Neural cell (in vitro differentiated cells): ENCODE data around the gene CTNNBL1. TPM values are rescaled to one million over a fixed set of nuclear protein-coding genes. Genes with fewer than 3 reads are reported as not detected.

Source experiments
- H2AFZ ChIP-seq: fragments of 200-600, 300-800 bp; sonication (generic), shearing (Covaris generic); 2 replicates; pipeline ENCODE4 v1.6.0; 2014; ENCODE audit warnings: low read depth, mild to moderate bottlenecking, antibody characterized with exemption, low read length, moderate library complexity
- H3F3A ChIP-seq: fragments of 200-600 bp; shearing (Covaris generic); 2 replicates; pipeline ENCODE4 v1.6.1; 2016; ENCODE audit warnings: mild to moderate bottlenecking, moderate library complexity, mixed read lengths, antibody characterized with exemption, low read length; ENCODE audit not compliant: insufficient read depth, poor library complexity, severe bottlenecking
- H3K27ac ChIP-seq: fragments of 200-600, 300-800 bp; sonication (generic), shearing (Covaris generic); 2 replicates; pipeline ENCODE4 v1.5.1; 2014; ENCODE audit warnings: mild to moderate bottlenecking, low read length, moderate library complexity
- H3K27me3 ChIP-seq: fragments of 300-800, 200-600 bp; sonication (generic), shearing (Covaris generic); 2 replicates; pipeline ENCODE4 v1.6.0; 2014; ENCODE audit warnings: mild to moderate bottlenecking, low read depth, low read length, moderate library complexity; ENCODE audit not compliant: insufficient read depth
- H3K36me3 ChIP-seq: fragments of 300-800, 200-600 bp; sonication (generic), shearing (Covaris generic); 2 replicates; pipeline ENCODE4 v1.5.1; 2014; ENCODE audit warnings: mild to moderate bottlenecking, antibody characterized with exemption, low read length, moderate library complexity; ENCODE audit not compliant: insufficient read depth
- H3K4me2 ChIP-seq: fragments of 300-800, 200-600 bp; sonication (generic), shearing (Covaris generic); 2 replicates; pipeline ENCODE4 v1.6.0; 2014; ENCODE audit warnings: mild to moderate bottlenecking, low read length
- H3K4me3 ChIP-seq: fragments of 300-800, 200-600 bp; sonication (generic), shearing (Covaris generic); 2 replicates; pipeline ENCODE4 v1.5.1; 2014; ENCODE audit warnings: mild to moderate bottlenecking, low read length, moderate library complexity
- H3K79me2 ChIP-seq: fragments of 200-600 bp; shearing (Covaris generic); replicated peaks from 2 replicates; pipeline ENCODE4 v1.6.0; 2014; ENCODE audit warnings: mild to moderate bottlenecking, low read length, moderate library complexity; ENCODE audit not compliant: insufficient read depth
- H3K9ac ChIP-seq: fragments of 300-800, 200-600 bp; sonication (generic), shearing (Covaris generic); 2 replicates; pipeline ENCODE4 v1.6.1; 2016; ENCODE audit warnings: mild to moderate bottlenecking, low read length, mixed read lengths
- H3K9me2 ChIP-seq: fragments of 200-600 bp; shearing (Covaris generic); 2 replicates; pipeline ENCODE4 v1.6.1; 2016; ENCODE audit warnings: mild to moderate bottlenecking, low read length, mixed read lengths; ENCODE audit not compliant: insufficient read depth
- H3K9me3 ChIP-seq: fragments of 200-600, 300-800 bp; sonication (generic), shearing (Covaris generic); 2 replicates; pipeline ENCODE4 v1.6.1; 2016; ENCODE audit warnings: mild to moderate bottlenecking, mixed run types, low read length, moderate library complexity, mixed read lengths
- H4K20me1 ChIP-seq: fragments of 200-600 bp; shearing (Covaris generic); 2 replicates; pipeline ENCODE4 v1.6.1; 2016; ENCODE audit warnings: mild to moderate bottlenecking, mixed run types; ENCODE audit not compliant: insufficient read depth
- EP300 ChIP-seq: fragments of 450-650 bp; conservative IDR thresholded peaks from 2 replicates; pipeline ENCODE4 v1.6.1; 2014; ENCODE audit warnings: antibody characterized with exemption, mild to moderate bottlenecking, moderate library complexity; ENCODE audit not compliant: poor library complexity, severe bottlenecking
- EZH2 ChIP-seq: fragments of 200-600, 300-800 bp; shearing (Covaris generic), sonication (generic); IDR thresholded peaks from 2 replicates; pipeline ENCODE4 v1.6.1; 2014; ENCODE audit warnings: antibody characterized with exemption, low read length, borderline replicate concordance, mild to moderate bottlenecking; ENCODE audit not compliant: insufficient read depth, poor library complexity, severe bottlenecking
- MXI1 ChIP-seq: fragments of 450-650 bp; conservative IDR thresholded peaks from 2 replicates; pipeline ENCODE4 v1.6.1; 2014; ENCODE audit warnings: antibody characterized with exemption, mild to moderate bottlenecking; ENCODE audit not compliant: poor library complexity, severe bottlenecking
- POLR2AphosphoS5 ChIP-seq: IDR thresholded peaks from 2 replicates; pipeline ENCODE4 v1.6.1; 2012
- RAD21 ChIP-seq: fragments of 450-650 bp; conservative IDR thresholded peaks from 2 replicates; pipeline ENCODE4 v1.6.1; 2014; ENCODE audit warnings: antibody characterized with exemption, mild to moderate bottlenecking, moderate library complexity
- SMC3 ChIP-seq: fragments of 450-650 bp; conservative IDR thresholded peaks from 2 replicates; pipeline ENCODE4 v1.6.1; 2014; ENCODE audit warnings: antibody characterized with exemption, mild to moderate bottlenecking, moderate library complexity; ENCODE audit not compliant: poor library complexity
- TAF1 ChIP-seq: IDR thresholded peaks from 2 replicates; pipeline ENCODE4 v1.6.1; 2012; ENCODE audit warnings: low read depth
- polyA plus RNA-seq: library from polyadenylated mRNA; depleted of rRNA; stranded (reverse); fragments of >200 nt; gene quantifications from 2 replicates; pipeline ENCODE4 v1.2.3, GENCODE V29; 2014
- TF ChIP-seq, protein P1 (sequence below): IDR thresholded peaks from 2 replicates; pipeline ENCODE4 v1.6.1; 2012; ENCODE audit warnings: borderline replicate concordance
- TF ChIP-seq, protein P2 (sequence below): fragments of 450-650 bp; IDR thresholded peaks from 2 replicates; pipeline ENCODE4 v1.5.1; 2014; ENCODE audit warnings: antibody characterized with exemption, mild to moderate bottlenecking, moderate library complexity; ENCODE audit not compliant: poor library complexity, severe bottlenecking

CTNNBL1 gene
- polyA plus RNA-seq, 1 donor from 2014 or later, result 32.6 TPM

DNA sequence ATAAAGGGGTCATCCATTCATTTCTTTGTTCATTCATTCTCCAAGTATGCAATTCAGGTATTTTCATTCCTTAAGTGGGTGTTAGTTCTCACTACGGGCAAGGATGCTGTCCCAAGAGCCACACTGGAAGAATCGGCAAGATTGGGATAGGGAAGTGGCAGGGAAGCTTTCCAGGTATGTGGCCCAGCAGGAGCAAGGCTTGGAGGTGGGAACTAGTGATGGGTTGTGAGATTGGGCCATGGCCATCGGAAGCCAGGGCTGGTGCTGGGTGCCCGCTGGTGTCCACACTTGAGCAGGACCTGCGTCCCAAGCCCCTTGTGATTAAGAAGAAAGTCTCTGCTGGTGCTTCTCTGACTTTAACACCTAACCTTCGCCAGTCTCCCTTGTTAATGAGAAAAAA, 224.2 kb downstream of the CTNNBL1 start (continued):
- TF ChIP-seq SMC3 (no peak), MXI1 (no peak)

DNA sequence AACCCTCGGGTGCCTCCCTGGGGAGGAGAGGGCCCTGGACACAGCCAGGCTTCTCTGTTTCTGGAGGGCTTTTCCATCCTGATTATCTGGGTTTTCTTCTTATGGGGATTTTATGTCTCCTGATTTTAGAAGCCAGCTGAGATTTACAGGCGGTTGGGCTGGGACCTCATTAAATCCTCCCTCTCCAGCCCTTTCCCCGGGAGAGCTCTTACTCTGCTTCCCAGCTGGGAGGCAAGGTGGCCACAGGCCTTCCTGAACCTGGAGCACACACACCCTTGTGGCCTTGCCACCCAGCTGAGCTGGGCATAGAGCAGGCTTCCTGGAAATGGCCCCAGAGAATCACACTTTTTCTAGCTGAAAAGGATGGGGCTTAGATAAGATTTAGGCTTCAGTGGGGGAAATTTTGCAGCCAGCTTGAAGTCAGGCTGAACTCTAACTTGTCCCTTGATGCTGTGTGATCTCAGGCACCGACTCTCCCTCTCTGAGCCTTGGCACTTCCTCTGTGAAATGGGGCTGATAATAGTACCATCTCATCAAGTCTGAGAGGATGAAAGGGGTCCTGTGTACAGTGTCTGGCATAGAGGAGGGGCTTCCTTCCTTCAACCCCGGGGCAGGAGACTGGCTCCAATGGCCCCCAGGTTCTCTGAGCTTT, 225.7 kb downstream of the CTNNBL1 start:
- no peak overlapping the region for H3K27ac ChIP-seq
- no peaks in the 10 kb centered on the region for H3K9me3 ChIP-seq
- H3K4me2 ChIP-seq, result no peak overlapping the region
- TF ChIP-seq TAF1, result no peak
- no peak for TF ChIP-seq EZH2
- TF ChIP-seq, protein P1, sequence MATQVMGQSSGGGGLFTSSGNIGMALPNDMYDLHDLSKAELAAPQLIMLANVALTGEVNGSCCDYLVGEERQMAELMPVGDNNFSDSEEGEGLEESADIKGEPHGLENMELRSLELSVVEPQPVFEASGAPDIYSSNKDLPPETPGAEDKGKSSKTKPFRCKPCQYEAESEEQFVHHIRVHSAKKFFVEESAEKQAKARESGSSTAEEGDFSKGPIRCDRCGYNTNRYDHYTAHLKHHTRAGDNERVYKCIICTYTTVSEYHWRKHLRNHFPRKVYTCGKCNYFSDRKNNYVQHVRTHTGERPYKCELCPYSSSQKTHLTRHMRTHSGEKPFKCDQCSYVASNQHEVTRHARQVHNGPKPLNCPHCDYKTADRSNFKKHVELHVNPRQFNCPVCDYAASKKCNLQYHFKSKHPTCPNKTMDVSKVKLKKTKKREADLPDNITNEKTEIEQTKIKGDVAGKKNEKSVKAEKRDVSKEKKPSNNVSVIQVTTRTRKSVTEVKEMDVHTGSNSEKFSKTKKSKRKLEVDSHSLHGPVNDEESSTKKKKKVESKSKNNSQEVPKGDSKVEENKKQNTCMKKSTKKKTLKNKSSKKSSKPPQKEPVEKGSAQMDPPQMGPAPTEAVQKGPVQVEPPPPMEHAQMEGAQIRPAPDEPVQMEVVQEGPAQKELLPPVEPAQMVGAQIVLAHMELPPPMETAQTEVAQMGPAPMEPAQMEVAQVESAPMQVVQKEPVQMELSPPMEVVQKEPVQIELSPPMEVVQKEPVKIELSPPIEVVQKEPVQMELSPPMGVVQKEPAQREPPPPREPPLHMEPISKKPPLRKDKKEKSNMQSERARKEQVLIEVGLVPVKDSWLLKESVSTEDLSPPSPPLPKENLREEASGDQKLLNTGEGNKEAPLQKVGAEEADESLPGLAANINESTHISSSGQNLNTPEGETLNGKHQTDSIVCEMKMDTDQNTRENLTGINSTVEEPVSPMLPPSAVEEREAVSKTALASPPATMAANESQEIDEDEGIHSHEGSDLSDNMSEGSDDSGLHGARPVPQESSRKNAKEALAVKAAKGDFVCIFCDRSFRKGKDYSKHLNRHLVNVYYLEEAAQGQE, result no peak
- TF ChIP-seq MXI1, result no peak
- no peak for TF ChIP-seq POLR2AphosphoS5
- no peak for TF ChIP-seq SMC3
- TF ChIP-seq RAD21, result no peak
- no peak for TF ChIP-seq EP300
- TF ChIP-seq, protein P2, sequence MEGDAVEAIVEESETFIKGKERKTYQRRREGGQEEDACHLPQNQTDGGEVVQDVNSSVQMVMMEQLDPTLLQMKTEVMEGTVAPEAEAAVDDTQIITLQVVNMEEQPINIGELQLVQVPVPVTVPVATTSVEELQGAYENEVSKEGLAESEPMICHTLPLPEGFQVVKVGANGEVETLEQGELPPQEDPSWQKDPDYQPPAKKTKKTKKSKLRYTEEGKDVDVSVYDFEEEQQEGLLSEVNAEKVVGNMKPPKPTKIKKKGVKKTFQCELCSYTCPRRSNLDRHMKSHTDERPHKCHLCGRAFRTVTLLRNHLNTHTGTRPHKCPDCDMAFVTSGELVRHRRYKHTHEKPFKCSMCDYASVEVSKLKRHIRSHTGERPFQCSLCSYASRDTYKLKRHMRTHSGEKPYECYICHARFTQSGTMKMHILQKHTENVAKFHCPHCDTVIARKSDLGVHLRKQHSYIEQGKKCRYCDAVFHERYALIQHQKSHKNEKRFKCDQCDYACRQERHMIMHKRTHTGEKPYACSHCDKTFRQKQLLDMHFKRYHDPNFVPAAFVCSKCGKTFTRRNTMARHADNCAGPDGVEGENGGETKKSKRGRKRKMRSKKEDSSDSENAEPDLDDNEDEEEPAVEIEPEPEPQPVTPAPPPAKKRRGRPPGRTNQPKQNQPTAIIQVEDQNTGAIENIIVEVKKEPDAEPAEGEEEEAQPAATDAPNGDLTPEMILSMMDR, result no peak
- no peaks in the 10 kb centered on the region for H4K20me1 ChIP-seq
- no peak overlapping the region for H3K4me3 ChIP-seq
- H3K36me3 ChIP-seq, result no peaks in the 10 kb centered on the region
- H3K9me2 ChIP-seq, result no peaks in the 10 kb centered on the region
- H3F3A ChIP-seq, result no peaks in the 10 kb centered on the region
- H3K79me2 ChIP-seq, result no peaks in the 10 kb centered on the region
- no peak overlapping the region for H2AFZ ChIP-seq
- no peaks in the 10 kb centered on the region for H3K27me3 ChIP-seq
- no peak overlapping the region for H3K9ac ChIP-seq

DNA sequence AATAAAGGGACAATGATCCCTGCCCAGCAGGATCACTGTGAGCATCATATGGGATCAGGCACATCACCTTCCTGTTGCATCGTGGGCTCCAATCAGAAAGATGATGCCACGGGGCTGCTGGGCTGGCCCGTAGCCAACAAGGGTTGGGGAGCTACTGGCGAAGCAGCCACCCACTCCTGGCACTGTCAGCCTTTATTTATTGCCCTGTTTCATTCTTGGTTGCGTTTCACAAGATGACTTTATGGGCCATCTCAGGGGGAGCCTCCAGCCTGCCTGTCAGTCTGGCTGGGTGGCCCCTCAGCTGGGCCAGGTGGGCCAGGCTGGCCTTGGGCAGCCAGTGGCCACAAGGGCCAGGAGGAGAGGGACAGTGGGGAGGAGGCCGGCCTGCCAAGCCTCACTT, 226.4 kb downstream of the CTNNBL1 start:
- Histone ChIP-seq H3K79me2 (no peaks in the 10 kb centered on the region), H3K9me2 (no peaks in the 10 kb centered on the region), H3K4me2 (no peak overlapping the region), H3F3A (no peaks in the 10 kb centered on the region), H3K4me3 (no peak overlapping the region), H4K20me1 (no peaks in the 10 kb centered on the region), H3K27me3 (no peaks in the 10 kb centered on the region), H2AFZ (no peak overlapping the region), H3K9ac (no peak overlapping the region), H3K9me3 (no peaks in the 10 kb centered on the region), H3K27ac (no peak overlapping the region), H3K36me3 (no peaks in the 10 kb centered on the region)
- TF ChIP-seq, protein P2, result no peak
